GM12891 (cell line): ENCODE results near the gene PFDN6.

Experiments
- POLR2A ChIP-seq: IDR thresholded peaks from 2 replicates; pipeline ENCODE4 v1.6.1; 2011; ENCODE audit warnings: low read depth, low read length, control low read depth
- POLR2AphosphoS5 ChIP-seq: IDR thresholded peaks from 2 replicates; pipeline ENCODE4 v1.6.1; 2011; ENCODE audit warnings: low read depth, low read length, control low read depth
- TAF1 ChIP-seq: IDR thresholded peaks from 2 replicates; pipeline ENCODE4 v1.6.1; 2011; ENCODE audit warnings: low read depth, low read length, control low read depth

DNA sequence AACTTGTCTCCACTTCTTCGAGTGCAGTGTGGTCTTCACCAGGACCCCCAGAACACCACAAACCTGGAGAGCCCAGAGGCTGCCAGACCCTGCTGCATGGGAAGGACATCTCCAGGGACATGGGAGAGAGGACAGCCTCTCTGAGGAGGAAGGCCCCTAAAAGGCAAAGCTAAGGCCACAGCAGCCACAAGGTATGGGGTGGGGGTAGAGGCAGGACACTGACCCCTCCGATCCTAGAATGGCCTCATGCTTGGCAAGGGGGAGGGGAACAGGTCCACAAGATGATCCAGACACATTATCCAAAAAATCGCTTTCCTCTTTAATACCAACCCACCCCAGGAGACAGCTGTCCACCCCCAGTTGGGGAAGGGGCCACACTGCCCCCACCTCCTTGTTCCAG lies 10.6 kb upstream of the PFDN6 start:
- no peak for TF ChIP-seq POLR2AphosphoS5
- no peak for TF ChIP-seq TAF1
- TF ChIP-seq POLR2A, result no peak
